Fibroblast of the aortic adventitia (primary cell): Measurements from ENCODE around the gene PIP4K2A. TPM values are rescaled to one million over a fixed set of nuclear protein-coding genes. Genes with fewer than 3 reads are reported as not detected.
"Not testable (repeated sequence)": the region's sequence is repeated elsewhere in the genome, so short reads cannot be mapped to it uniquely, and the experiment has no call there.

Experiments used
- DNase-seq: peaks from one replicate; pipeline ENCODE4 v3.0.0-alpha.2; 2010; ENCODE audit warnings: low read depth
- H3K4me3 ChIP-seq: 2 replicates; pipeline ENCODE4 v1.5.1; 2011; ENCODE audit warnings: low read depth, mild to moderate bottlenecking, control low read depth, low read length, moderate library complexity
- CTCF ChIP-seq: IDR thresholded peaks from 2 replicates; pipeline ENCODE4 v1.5.1; 2011; ENCODE audit warnings: mild to moderate bottlenecking, low read length, control low read depth, inconsistent platforms; ENCODE audit not compliant: insufficient read depth
- total RNA-seq: library from RNA; depleted of rRNA; stranded (reverse); fragments of >200 nt; gene quantifications from 2 replicates; pipeline ENCODE4 v1.2.3, GENCODE V29; 2012; ENCODE audit warnings: low replicate concordance

PIP4K2A gene
- total RNA-seq, 1 donor = 52.2 TPM

GRCh38 chr10:22752272-22752889, 38.0 kb upstream of the PIP4K2A start:
- no peak for TF ChIP-seq CTCF
- H3K4me3 ChIP-seq = no peak overlapping the region
- no peak for DNase-seq

- DNase-seq = peak; percentile 35
- no peak for TF ChIP-seq CTCF
- no peak overlapping the region for H3K4me3 ChIP-seq
Measured at GRCh38 chr10:22750131-22750530, 35.8 kb upstream of the PIP4K2A start.

DNA sequence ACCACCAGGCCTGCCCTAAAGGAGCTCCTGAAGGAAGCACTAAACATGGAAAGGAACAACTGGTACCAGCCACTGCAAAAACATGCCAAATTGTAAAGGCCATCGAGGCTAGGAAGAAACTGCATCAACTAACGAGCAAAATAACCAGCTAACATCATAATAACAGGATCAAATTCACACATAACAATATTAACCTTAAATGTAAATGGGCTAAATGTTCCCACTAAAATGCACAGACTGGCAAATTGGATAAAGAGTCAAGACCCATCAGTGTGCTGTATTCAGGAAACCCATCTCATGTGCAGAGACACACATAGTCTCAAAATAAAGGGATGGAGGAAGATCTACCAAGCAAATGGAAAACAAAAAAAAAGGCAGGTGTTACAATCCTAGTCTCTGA, 30.5 kb upstream of the PIP4K2A start:
- not testable (repeated sequence) for H3K4me3 ChIP-seq, DNase-seq

DNA sequence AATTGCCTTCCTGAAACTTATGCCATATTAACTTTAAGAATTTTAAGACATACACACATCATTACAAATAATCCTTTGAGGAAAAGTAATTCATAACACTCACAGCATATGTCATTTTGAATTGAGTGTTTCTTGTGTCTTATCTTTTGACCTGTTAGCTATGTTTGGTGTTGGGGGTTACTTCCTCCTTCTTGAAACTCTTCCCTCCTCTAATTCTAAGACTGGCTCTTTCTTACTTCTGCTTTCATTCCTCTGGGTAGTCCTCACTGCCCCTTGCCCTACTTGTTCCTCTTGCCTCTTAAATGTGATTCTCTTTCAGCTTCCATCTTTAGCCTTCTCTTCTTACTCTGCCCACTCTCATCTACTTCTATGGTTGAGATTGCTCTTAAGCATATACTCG, 28.3 kb upstream of the PIP4K2A start:
- TF ChIP-seq CTCF = no peak
- DNase-seq = no peak
- no peak overlapping the region for H3K4me3 ChIP-seq

DNA sequence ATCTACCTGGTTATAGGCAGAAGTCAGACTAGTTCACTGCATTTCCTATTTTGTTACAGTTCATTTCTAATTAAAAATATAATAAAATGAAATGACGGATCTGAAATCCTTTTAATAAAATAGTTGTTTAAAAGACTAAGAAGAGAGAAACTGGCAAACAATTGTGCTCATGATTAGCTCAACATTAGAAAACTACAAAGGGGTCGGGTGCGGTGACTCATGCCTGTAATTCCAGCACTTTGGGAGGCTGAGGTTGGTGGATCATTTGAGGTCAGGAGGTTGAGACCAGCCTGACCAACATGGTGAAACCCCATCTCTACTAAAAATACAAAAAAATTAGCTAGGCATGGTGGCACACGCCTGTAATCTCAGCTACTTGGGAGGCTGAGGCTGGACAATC, 27.3 kb upstream of the PIP4K2A start:
- H3K4me3 ChIP-seq, DNase-seq: not testable (repeated sequence)

GRCh38 chr10:22740180-22740579, 25.8 kb upstream of the PIP4K2A start:
- no peak for TF ChIP-seq CTCF
- DNase-seq = peak; percentile 19
- no peak overlapping the region for H3K4me3 ChIP-seq

GRCh38 chr10:22737587-22737986, 23.2 kb upstream of the PIP4K2A start:
- TF ChIP-seq CTCF = no peak
- DNase-seq = peak; percentile 80
- no peak overlapping the region for H3K4me3 ChIP-seq

GRCh38 chr10:22736134-22736533, 21.8 kb upstream of the PIP4K2A start:
- no peak for TF ChIP-seq CTCF
- no peak for DNase-seq
- H3K4me3 ChIP-seq = no peak overlapping the region
